Mesodermal cell (in vitro differentiated cells): ENCODE measurements around the gene TLN1.
A peak's percentile ranks its signal among the peaks of the same experiment; 100 is the strongest.

Source experiments
- H3K27ac ChIP-seq: 2 replicates; pipeline ENCODE4 v1.7.0; 2013; ENCODE audit warnings: mild to moderate bottlenecking, low read depth, low read length, moderate library complexity; ENCODE audit not compliant: severe bottlenecking
- H3K36me3 ChIP-seq: 2 replicates; pipeline ENCODE4 v1.7.1; 2013; ENCODE audit warnings: mild to moderate bottlenecking, low read length, moderate library complexity; ENCODE audit not compliant: control insufficient read depth, insufficient read depth
- H3K4me1 ChIP-seq: one replicate; pipeline ENCODE4 v1.7.1; 2013; ENCODE audit warnings: mild to moderate bottlenecking, low read length; ENCODE audit not compliant: insufficient read depth, control insufficient read depth, poor library complexity, severe bottlenecking
- H3K4me3 ChIP-seq: 2 replicates; pipeline ENCODE4 v1.7.0; 2013; ENCODE audit warnings: low read length, control low read depth, mild to moderate bottlenecking; ENCODE audit not compliant: insufficient read depth, poor library complexity, severe bottlenecking; ENCODE audit errors: extremely low read depth
- H3K9me3 ChIP-seq: 2 replicates; pipeline ENCODE4 v1.7.1; 2013; ENCODE audit warnings: mild to moderate bottlenecking, low read length, moderate library complexity; ENCODE audit not compliant: control insufficient read depth
- WGBS, 2 experiments: methylation state at CpG; one replicate each; pipeline ENCODE4 v1.1.5; 2013; ENCODE audit warnings: missing lambda C conversion rate in 2 of 2; ENCODE audit not compliant: insufficient coverage in 2 of 2; 5-methylcytosine and 5-hydroxymethylcytosine counted together

TLN1 gene

DNA sequence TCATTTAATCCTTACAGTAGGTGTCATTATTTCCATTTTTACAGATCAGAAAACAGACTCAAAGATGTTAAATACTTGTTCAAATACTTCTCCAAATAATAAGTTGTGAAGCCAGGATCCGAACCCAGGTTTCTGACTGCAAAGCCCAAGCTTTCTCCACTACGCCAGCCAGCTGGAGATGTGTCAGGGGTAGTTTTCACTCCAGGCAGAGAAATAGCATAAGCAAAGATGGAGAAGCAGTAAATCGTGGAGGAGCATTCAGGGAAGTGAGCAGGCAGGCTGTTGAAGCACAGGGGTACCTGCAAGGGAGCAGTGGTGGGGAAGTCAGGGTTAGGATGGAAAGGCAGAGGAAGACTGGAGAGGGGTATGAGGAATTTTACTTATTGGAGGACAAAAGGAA, 2.9 kb downstream of the TLN1 start:
- Histone ChIP-seq H3K4me3 (peak overlapping the region; percentile 94), H3K27ac (peak overlapping the region; percentile 91), H3K4me1 (peaks cover 46% of the 10 kb centered on the region), H3K9me3 (no peaks in the 10 kb centered on the region), H3K36me3 (peaks cover 34% of the 10 kb centered on the region)
- WGBS, 2 experiments, result 79 to 84% methylated on average over 2 to 3 of the region's 3 CpGs

- Histone ChIP-seq H3K36me3 (peaks cover 38% of the 10 kb centered on the region), H3K9me3 (no peaks in the 10 kb centered on the region), H3K4me3 (peak overlapping the region; percentile 94), H3K27ac (peak overlapping the region; percentile 91), H3K4me1 (peaks cover 39% of the 10 kb centered on the region)
- 2 to 14% methylated on average over 6 to 7 of the region's 10 CpGs for WGBS, 2 experiments
Observed at GRCh38 chr9:35728041-35728971, 3.7 kb downstream of the TLN1 start.

DNA sequence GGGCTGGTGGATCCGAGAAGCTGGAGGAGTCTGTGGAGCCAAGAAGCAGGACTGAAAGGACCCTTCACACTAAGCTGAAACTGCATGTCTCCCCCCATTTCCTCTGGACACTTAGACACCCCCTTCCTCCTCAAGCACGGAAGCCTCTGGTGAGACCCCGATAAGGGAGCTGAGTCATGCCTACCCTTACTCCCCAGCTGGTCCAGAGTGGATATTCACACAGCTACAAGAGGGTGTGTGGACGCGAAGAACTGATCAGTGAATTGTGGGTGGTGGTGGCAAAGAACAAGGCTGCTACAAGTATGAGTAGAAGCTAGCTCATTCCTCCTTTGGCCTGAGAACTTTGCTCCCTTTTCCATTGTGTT, 4.3 kb downstream of the TLN1 start:
- H3K36me3 ChIP-seq, result peaks cover 45% of the 10 kb centered on the region
- peak overlapping the region; percentile 94 for H3K4me3 ChIP-seq
- H3K9me3 ChIP-seq, result no peaks in the 10 kb centered on the region
- peaks cover 39% of the 10 kb centered on the region for H3K4me1 ChIP-seq
- 14% methylated on average over 1 of the region's 5 CpGs; no CpG with 5 or more reads in 1 of the 2 experiments for WGBS, 2 experiments
- peak overlapping the region; percentile 91 for H3K27ac ChIP-seq

DNA sequence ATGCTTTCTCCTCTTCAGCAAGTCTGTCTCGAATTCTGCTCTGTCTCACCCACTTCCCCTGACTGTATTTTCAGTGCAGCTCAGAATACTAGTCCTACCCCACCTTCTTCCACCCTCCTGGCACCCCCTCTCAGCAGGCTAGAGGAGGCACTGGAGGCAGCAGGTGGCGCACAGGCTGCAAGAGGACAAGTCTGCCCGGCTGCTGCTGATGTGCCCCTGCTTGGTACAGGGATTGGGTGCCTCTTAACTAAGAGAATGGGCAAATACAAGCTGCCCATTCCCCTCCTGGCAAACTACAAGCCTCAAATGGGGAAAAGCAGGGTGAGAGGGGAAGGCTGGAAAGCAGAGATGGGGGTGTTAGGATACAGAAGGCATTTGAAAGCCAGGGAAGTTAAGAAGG, 5.1 kb downstream of the TLN1 start:
- Histone ChIP-seq H3K4me3 (peak overlapping the region; percentile 94), H3K36me3 (peaks cover 52% of the 10 kb centered on the region), H3K4me1 (peaks cover 39% of the 10 kb centered on the region), H3K27ac (peak overlapping the region; percentile 91), H3K9me3 (no peaks in the 10 kb centered on the region)
- 38 to 69% methylated on average over 1 of the region's 3 CpGs for WGBS, 2 experiments

- 93 to 97% methylated on average over 10 to 11 of the region's 11 CpGs for WGBS, 2 experiments
- H3K4me3 ChIP-seq, result no peak overlapping the region
Observed at GRCh38 chr9:35725362-35725761, 6.6 kb downstream of the TLN1 start.

GRCh38 chr9:35723908-35724307, 8.1 kb downstream of the TLN1 start:
- peaks cover 82% of the 10 kb centered on the region for H3K36me3 ChIP-seq
- H3K4me1 ChIP-seq, result peaks cover 20% of the 10 kb centered on the region
- 95 to 96% methylated on average over 5 to 7 of the region's 8 CpGs for WGBS, 2 experiments
- H3K9me3 ChIP-seq, result no peaks in the 10 kb centered on the region
- no peak overlapping the region for H3K27ac ChIP-seq
- no peak overlapping the region for H3K4me3 ChIP-seq

More at GRCh38 chr9:35725362-35725761, 6.6 kb downstream of the TLN1 start:
- no peaks in the 10 kb centered on the region for H3K9me3 ChIP-seq
- H3K36me3 ChIP-seq, result peaks cover 68% of the 10 kb centered on the region
- no peak overlapping the region for H3K27ac ChIP-seq
- peaks cover 33% of the 10 kb centered on the region for H3K4me1 ChIP-seq

DNA sequence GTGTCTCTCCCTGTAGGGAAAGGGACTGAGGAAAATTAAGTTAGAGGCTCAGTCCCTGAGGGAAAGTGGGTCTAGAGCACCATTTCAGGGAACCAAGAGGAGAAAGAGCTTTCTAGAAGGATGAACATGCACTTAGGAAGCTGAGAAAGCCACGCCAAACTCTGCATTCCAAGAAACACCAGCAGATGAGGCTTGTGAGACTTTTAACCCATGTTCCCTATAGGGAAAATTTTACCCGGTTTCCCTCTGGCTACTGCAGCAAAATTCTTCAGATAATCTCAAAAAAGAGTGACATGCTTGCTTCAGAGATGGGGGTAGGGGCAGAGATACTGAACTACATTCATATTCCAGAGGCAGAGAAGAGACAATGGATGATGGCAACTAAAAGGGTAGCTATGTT, 8.6 kb downstream of the TLN1 start:
- H3K27ac ChIP-seq, result no peak overlapping the region
- no peak overlapping the region for H3K4me3 ChIP-seq
- H3K4me1 ChIP-seq, result peaks cover 18% of the 10 kb centered on the region
- no peaks in the 10 kb centered on the region for H3K9me3 ChIP-seq
- WGBS, 2 experiments, result 95 to 100% methylated on average over 1 to 2 of the region's 2 CpGs
- peaks cover 87% of the 10 kb centered on the region for H3K36me3 ChIP-seq

DNA sequence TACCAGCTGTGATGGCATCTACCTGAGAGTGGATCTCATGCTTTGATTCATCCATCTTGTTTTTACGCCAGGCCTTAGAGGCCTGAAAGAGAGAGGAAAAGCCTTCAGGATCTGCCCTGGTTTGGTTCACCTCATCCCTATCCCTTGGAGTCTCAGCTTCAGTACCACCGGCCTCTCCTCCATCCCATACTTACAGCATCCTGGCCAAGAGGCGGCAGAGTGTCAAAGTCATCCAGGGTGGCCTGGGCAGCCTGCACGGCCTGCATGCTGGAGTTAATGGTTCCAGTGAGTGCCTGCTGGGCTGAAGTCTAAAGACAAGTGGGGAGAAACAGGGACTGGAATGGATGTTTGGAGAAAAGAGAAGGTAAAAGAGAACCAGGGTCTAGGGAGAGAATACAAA, 12.4 kb downstream of the TLN1 start:
- Histone ChIP-seq H3K36me3 (peaks cover 100% of the 10 kb centered on the region), H3K27ac (no peak overlapping the region), H3K4me3 (no peak overlapping the region), H3K9me3 (no peaks in the 10 kb centered on the region), H3K4me1 (no peaks in the 10 kb centered on the region)
- WGBS, 2 experiments, result 100% methylated on average over 1 to 2 of the region's 4 CpGs

- Histone ChIP-seq H3K36me3 (peaks cover 100% of the 10 kb centered on the region), H3K4me3 (no peak overlapping the region), H3K27ac (no peak overlapping the region), H3K4me1 (no peaks in the 10 kb centered on the region), H3K9me3 (no peaks in the 10 kb centered on the region)
- WGBS, 2 experiments, result 96 to 98% methylated on average over 13 to 14 of the region's 15 CpGs
Observed at GRCh38 chr9:35718721-35719511, 13.1 kb downstream of the TLN1 start.

GRCh38 chr9:35717132-35717870, 14.7 kb downstream of the TLN1 start:
- Histone ChIP-seq H3K4me3 (no peak overlapping the region), H3K36me3 (peaks cover 100% of the 10 kb centered on the region), H3K27ac (no peak overlapping the region), H3K4me1 (no peaks in the 10 kb centered on the region), H3K9me3 (no peaks in the 10 kb centered on the region)
- WGBS, 2 experiments, result 96 to 97% methylated on average over 11 to 14 of the region's 14 CpGs
